NCI-H1092 treated with DMSO at 0.1 percent for 48 hours (cell line): ENCODE data around the gene ZNF680.
"Not testable (repeated sequence)": the region's sequence is repeated elsewhere in the genome, so short reads cannot be mapped to it uniquely, and the experiment has no call there.

Experiments used
- DNase-seq: peaks from one replicate; lab custom pipeline; 2025; lab: John Stamatoyannopoulos, UW

ZNF680 gene

GRCh38 chr7:64562626-64563278 is at the start of gene ZNF680:
Gene ZNF680 (minus strand): TSS chr7:64563071. CDS start chr7:64562954, 117 bp downstream.
- DNase-seq, result peak; percentile 98

- no peak for DNase-seq
These were observed 49.6 kb upstream of the ZNF680 start for GRCh38 chr7:64612452-64612851.

GRCh38 chr7:64611717-64612116 is 48.8 kb upstream of the ZNF680 start:
- DNase-seq, result no peak

- DNase-seq, result no peak
These were observed 48.1 kb upstream of the ZNF680 start for GRCh38 chr7:64610997-64611396.

GRCh38 chr7:64608116-64608910 is 45.4 kb upstream of the ZNF680 start:
- no peak for DNase-seq

- no peak for DNase-seq
These were observed 43.5 kb upstream of the ZNF680 start for GRCh38 chr7:64606385-64606784.

- no peak for DNase-seq
These were observed 40.4 kb upstream of the ZNF680 start for GRCh38 chr7:64603271-64603670.

- no peak for DNase-seq
These were observed 39.6 kb upstream of the ZNF680 start for GRCh38 chr7:64602518-64602917.

- DNase-seq, result no peak
These were observed 39.2 kb upstream of the ZNF680 start for GRCh38 chr7:64602086-64602485.

- DNase-seq, result no peak
These were observed 36.5 kb upstream of the ZNF680 start for GRCh38 chr7:64599359-64599758.

- no peak for DNase-seq
These were observed 28.1 kb upstream of the ZNF680 start for GRCh38 chr7:64590971-64591370.

GRCh38 chr7:64581926-64582894 is 19.3 kb upstream of the ZNF680 start:
- no peak for DNase-seq

GRCh38 chr7:64581391-64581790 is 18.5 kb upstream of the ZNF680 start:
- DNase-seq, result no peak

GRCh38 chr7:64574540-64575099 is 11.7 kb upstream of the ZNF680 start:
- no peak for DNase-seq

GRCh38 chr7:64570284-64570605 is 7.4 kb upstream of the ZNF680 start:
- DNase-seq, result not testable (repeated sequence)

GRCh38 chr7:64569372-64570283 is 6.8 kb upstream of the ZNF680 start:
- DNase-seq, result peak; percentile 54

- DNase-seq, result no peak
These were observed 630 bp downstream of the ZNF680 start for GRCh38 chr7:64562256-64562625.

- no peak for DNase-seq
These were observed 3.7 kb downstream of the ZNF680 start for GRCh38 chr7:64559206-64559605.

GRCh38 chr7:64558781-64559180 is 4.1 kb downstream of the ZNF680 start:
- no peak for DNase-seq

GRCh38 chr7:64558323-64558705 is 4.6 kb downstream of the ZNF680 start:
- no peak for DNase-seq
